Ramos (cell line): ENCODE data around the gene SEMA5A.

Experiments used
- in situ Hi-C: fragments of 300-500 bp; cut with MboI; formaldehyde crosslinking; loops from one replicate; pipeline ENCODE4 v1.14.3; 2022; ENCODE audit warnings: low sequenced_read_pairs; ENCODE audit not compliant: unreplicated experiment

The SEMA5A gene

GRCh38 chr5:9445826-9446388 is 100.0 kb downstream of the SEMA5A start:
- in situ Hi-C loops = no loop called here

GRCh38 chr5:9444346-9444745 is 101.5 kb downstream of the SEMA5A start:
- in situ Hi-C loops = no loop called here

- in situ Hi-C loops = no loop called here
Measured at GRCh38 chr5:9441610-9442009, 104.3 kb downstream of the SEMA5A start.

- in situ Hi-C loops = no loop called here
Measured at GRCh38 chr5:9440517-9440916, 105.4 kb downstream of the SEMA5A start.

- in situ Hi-C loops = no loop called here
Measured at GRCh38 chr5:9439531-9440292, 106.2 kb downstream of the SEMA5A start.

GRCh38 chr5:9438596-9439354 is 107.1 kb downstream of the SEMA5A start:
- in situ Hi-C loops = no loop called here

- in situ Hi-C loops = no loop called here
Measured at GRCh38 chr5:9437741-9438240, 108.1 kb downstream of the SEMA5A start.

- in situ Hi-C loops = no loop called here
Measured at GRCh38 chr5:9431496-9432258, 114.2 kb downstream of the SEMA5A start.

GRCh38 chr5:9431151-9431495 is 114.8 kb downstream of the SEMA5A start:
- in situ Hi-C loops = no loop called here

- in situ Hi-C loops = no loop called here
Measured at GRCh38 chr5:9430306-9430705, 115.6 kb downstream of the SEMA5A start.

- in situ Hi-C loops = no loop called here
Measured at GRCh38 chr5:9429691-9430215, 116.1 kb downstream of the SEMA5A start.

GRCh38 chr5:9428272-9428671 is 117.6 kb downstream of the SEMA5A start:
- in situ Hi-C loops = no loop called here

GRCh38 chr5:9425710-9426109 is 120.2 kb downstream of the SEMA5A start:
- in situ Hi-C loops = no loop called here

- in situ Hi-C loops = no loop called here
Measured at GRCh38 chr5:9423571-9423970, 122.3 kb downstream of the SEMA5A start.

GRCh38 chr5:9421884-9422283 is 124.0 kb downstream of the SEMA5A start:
- in situ Hi-C loops = no loop called here

GRCh38 chr5:9419794-9420193 is 126.1 kb downstream of the SEMA5A start:
- in situ Hi-C loops = no loop called here

GRCh38 chr5:9415566-9415965 is 130.3 kb downstream of the SEMA5A start:
- in situ Hi-C loops = no loop called here

- in situ Hi-C loops = no loop called here
Measured at GRCh38 chr5:9415091-9415490, 130.8 kb downstream of the SEMA5A start.

- in situ Hi-C loops = no loop called here
Measured at GRCh38 chr5:9411142-9411541, 134.7 kb downstream of the SEMA5A start.

GRCh38 chr5:9409413-9409960 is 136.4 kb downstream of the SEMA5A start:
- in situ Hi-C loops = no loop called here
